Motor neuron (in vitro differentiated cells): Measurements from ENCODE around the gene RFC3. TPM values are rescaled to one million over a fixed set of nuclear protein-coding genes. Genes with fewer than 3 reads are reported as not detected.
A peak's percentile ranks its signal among the peaks of the same experiment; 100 is the strongest.
"Not testable (repeated sequence)": the region's sequence is repeated elsewhere in the genome, so short reads cannot be mapped to it uniquely, and the experiment has no call there.

Experiments
- ATAC-seq, 8 experiments: fragments of 200-7000 bp; cut with Tn5 transposase; replicated peaks in 6 of 8; 2 replicates each; pipeline ENCODE4 v1.8.0; 2021; ENCODE audit warnings: mild to moderate bottlenecking in 8 of 8, moderate library complexity in 8 of 8
- H3K27ac ChIP-seq, 2 donors: fragments of 250-450 bp; sonication (Bioruptor Pico); 2 replicates each; pipeline ENCODE4 v1.9.0; 2021; ENCODE audit warnings: antibody characterized with exemption in 2 of 2, mild to moderate bottlenecking in 2 of 2, moderate library complexity in 1 of 2
- H3K4me1 ChIP-seq, 2 donors: fragments of 250-450 bp; sonication (Bioruptor Pico); replicated peaks in 1 of 2; 2 replicates each; pipeline ENCODE4 v1.6.1; 2021; ENCODE audit warnings: antibody characterized with exemption in 2 of 2, mild to moderate bottlenecking in 2 of 2, moderate library complexity in 1 of 2
- H3K4me3 ChIP-seq, 5 donors: fragments of 250-450 bp; sonication (Bioruptor Pico); 2 replicates each; pipeline ENCODE4 v1.9.0; 2021; ENCODE audit warnings: antibody characterized with exemption in 5 of 5, mild to moderate bottlenecking in 5 of 5, moderate library complexity in 4 of 5
- WGBS, 10 experiments: fragments of 450-650 bp; shearing (Covaris generic); methylation state at CpG; one replicate each; pipeline ENCODE4 v1.0.0; 2022; 5-methylcytosine and 5-hydroxymethylcytosine counted together
- in situ Hi-C, 9 experiments: fragments of 400-800 bp; cut with MboI; loops; one replicate each; pipeline ENCODE4 v1.15.0; 2021; ENCODE audit warnings: low sequenced_read_pairs in 9 of 9, low pct_unique_long_range_greater_than_20kb in 2 of 9; ENCODE audit not compliant: unreplicated experiment in 9 of 9
- total RNA-seq, 8 experiments: library from RNA; unstranded; fragments of 300-600 nt; gene quantifications; 2 replicates each; pipeline versions ENCODE4 v1.2.3 to v1.2.4, GENCODE V29; 2022

RFC3 gene
- 10 to 100 TPM in 4 of 8 experiments, 1 to 10 TPM in 4; 5.3 to 48.1 (median 9.7) TPM for total RNA-seq

DNA sequence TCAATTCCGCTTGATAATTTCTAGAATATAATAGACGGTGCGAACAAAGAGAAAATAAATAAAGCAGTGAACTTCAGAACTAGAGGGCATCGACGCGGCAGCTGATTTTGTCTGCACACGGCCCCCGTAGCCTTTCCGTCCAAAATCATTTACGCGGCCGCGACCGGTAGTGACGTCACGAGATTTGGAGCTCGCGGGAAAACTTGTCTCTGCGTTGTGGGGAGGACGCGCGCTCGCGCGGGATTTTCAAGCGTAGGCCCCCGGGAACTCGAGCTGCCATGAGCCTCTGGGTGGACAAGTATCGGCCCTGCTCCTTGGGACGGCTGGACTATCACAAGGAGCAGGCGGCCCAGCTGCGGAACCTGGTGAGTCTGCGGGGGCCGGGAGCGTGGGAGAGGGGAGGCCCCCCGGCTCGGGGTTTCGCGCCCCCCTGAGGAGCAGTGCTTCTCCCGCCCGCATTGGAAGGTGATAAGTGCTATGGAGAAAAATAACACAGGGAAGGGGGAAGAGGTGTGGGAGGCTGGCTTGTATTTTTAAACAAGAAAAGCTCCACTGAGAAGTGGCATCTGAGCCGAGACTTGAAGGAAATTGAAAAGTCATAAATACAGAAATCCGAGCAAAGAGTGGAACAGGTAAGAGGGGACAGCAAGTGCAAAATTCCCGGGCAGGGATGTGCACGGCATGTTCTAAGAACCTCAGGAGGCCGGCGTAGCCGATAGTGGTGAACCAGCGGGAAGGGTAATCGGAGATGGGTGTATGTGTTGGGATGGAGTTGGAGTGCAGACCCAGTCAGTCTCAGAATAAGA, at the start of gene RFC3:
RFC3 (plus strand) TSS at position 249 of the 806 bp plus-strand sequence; CDS start at position 279, 30 bp downstream.
- in situ Hi-C loops = loop anchor here in 1 of 9 experiments (25.0 kb wide), 1 partner anchor 244 kb away; no protein-coding TSS in a partner anchor
- WGBS, 10 experiments = 0 to 25% (median 0%) methylated on average over 2 to 23 of the region's 50 CpGs; no CpG with 5 or more reads in 1 of the 10 experiments

DNA sequence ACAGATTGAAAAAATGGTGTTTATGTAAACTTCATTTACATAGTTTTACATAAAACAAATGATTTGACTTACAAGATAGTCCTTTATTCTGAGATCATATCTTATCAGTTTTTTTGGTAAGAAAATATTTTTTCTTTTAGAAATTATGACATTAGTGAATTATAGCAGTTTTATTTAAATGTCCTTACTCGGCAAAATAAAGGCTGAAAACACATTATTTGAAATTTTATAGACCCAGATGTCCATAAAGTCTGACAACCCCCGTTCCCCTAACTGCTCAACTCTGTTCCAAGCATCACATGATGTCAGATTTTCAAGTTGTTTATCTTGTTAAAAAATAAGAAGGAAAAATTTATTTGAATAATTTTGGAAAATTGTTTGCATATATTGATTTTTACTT, 46.7 kb upstream of the RFC3 start:
- peaks cover 9 to 12% of the 10 kb centered on the region in 2 donors for H3K4me1 ChIP-seq
- ATAC-seq = no peak
- WGBS, 10 experiments = 0 to 79% (median 38%) methylated on average over 1 to 2 of the region's 2 CpGs
- H3K4me3 ChIP-seq = no peak overlapping the region
- H3K27ac ChIP-seq = no peak overlapping the region
- in situ Hi-C loops = no loop called here

More for the DNA sequence above, at the start of gene RFC3:
- peak; percentile 96 to 99 (median 98) for ATAC-seq
- H3K27ac ChIP-seq = peak within 1 kb of the TSS; percentile 70 to 84
- no peaks in the 10 kb centered on the region for H3K4me1 ChIP-seq
- peak within 1 kb of the TSS; percentile 61 to 92 (median 84) for H3K4me3 ChIP-seq

- in situ Hi-C loops = no loop called here
- WGBS, 10 experiments = 0 to 100% (median 60%) methylated on average over 1 to 5 of the region's 5 CpGs; no CpG with 5 or more reads in 1 of the 10 experiments
- peak in 3 of 8 experiments; percentile 79 to 87 (median 85) for ATAC-seq
- H3K4me3 ChIP-seq = no peak overlapping the region
- H3K27ac ChIP-seq = no peak overlapping the region
- peaks cover 9 to 19% of the 10 kb centered on the region in 2 donors for H3K4me1 ChIP-seq
Measured at GRCh38 chr13:33773790-33774462, 44.0 kb upstream of the RFC3 start.

DNA sequence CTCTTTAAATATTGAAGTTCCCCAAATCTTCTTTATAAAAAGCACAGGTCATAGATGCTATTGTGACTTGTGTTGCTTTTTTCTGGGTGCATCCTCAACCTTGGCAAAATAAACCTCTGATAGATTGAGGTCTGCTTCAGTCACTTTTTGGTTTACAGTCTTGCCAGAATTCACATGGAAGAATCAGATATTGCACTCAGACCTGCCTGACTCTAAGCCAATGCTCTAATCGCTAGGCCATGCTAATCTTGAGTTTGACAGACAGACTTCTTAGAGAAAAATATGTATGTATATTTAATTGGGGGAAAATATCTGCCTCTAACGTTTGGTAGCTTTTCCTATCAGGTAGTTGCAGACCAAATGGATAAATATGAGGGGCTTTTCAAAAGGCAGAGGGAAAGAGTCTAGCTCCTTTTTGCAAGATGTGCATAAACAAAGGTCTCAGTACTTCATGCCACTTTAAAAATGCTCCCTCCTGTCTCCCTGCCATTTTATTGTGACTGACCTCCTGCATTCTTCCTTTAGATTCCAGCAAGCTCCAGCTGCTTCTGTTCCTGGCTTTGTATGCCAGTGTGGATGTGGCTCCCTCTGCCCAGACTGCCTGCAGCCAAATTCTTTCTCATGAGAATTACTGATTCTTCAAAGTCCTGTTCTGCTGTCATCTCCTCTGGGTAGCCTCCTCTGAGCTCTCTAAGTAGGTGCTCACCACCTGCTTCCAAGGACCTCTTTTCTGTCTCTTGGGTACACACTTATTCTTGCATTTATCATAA, 42.4 kb upstream of the RFC3 start:
- Histone ChIP-seq H3K4me1 (peaks cover 9 to 19% of the 10 kb centered on the region in 2 donors), H3K4me3 (no peak overlapping the region), H3K27ac (no peak overlapping the region)
- 21 to 72% (median 40%) methylated on average over 1 to 2 of the region's 2 CpGs; no CpG with 5 or more reads in 4 of the 10 experiments for WGBS, 10 experiments
- in situ Hi-C loops = no loop called here
- peak in 6 of 8 experiments; percentile 9 to 57 (median 28) for ATAC-seq

DNA sequence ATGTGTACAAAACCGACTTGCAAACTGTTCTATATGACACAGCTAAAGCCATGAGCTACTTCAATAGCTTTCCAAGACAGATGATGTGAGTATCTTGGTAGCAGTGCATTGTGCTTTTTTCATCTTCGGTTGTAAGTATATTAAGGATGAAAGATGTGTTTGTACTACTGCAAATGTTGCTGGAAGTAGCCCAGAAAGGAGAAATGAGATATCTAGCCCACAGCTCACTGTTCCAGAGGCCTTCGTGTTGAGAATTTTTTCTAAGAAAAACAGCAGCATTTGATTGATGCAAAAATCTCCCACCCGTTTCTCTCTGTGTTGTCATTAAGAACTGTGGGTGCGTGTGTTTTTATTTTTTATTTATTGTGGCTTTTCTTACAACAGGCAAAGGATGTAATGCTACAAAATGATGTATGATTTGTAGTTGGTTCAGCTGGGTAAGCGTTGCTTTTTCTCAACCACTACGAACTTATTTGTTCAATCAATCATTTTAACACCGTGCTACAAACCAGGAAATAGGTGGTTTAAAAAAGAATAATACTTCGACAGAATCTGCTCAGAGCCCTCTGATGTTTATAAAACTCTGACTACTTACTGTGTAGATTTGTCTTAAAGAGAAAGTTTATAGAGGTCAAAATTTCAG, 41.6 kb upstream of the RFC3 start:
- H3K27ac ChIP-seq = no peak overlapping the region
- ATAC-seq = peak in 5 of 8 experiments; percentile 28 to 79 (median 53)
- in situ Hi-C loops = no loop called here
- 32 to 84% (median 67%) methylated on average over 3 to 9 of the region's 9 CpGs for WGBS, 10 experiments
- H3K4me1 ChIP-seq = peaks cover 9 to 19% of the 10 kb centered on the region in 2 donors
- no peak overlapping the region for H3K4me3 ChIP-seq

GRCh38 chr13:33782631-33783030, 35.3 kb upstream of the RFC3 start:
- no peak overlapping the region for H3K4me3 ChIP-seq
- no peaks in the 10 kb centered on the region for H3K4me1 ChIP-seq
- no peak overlapping the region for H3K27ac ChIP-seq
- in situ Hi-C loops = no loop called here
- no peak for ATAC-seq
- WGBS, 10 experiments = 0 to 100% (median 78%) methylated on average over 1 to 4 of the region's 4 CpGs; no CpG with 5 or more reads in 4 of the 10 experiments

GRCh38 chr13:33783212-33783611, 34.7 kb upstream of the RFC3 start:
- ATAC-seq, H3K4me3 ChIP-seq, in situ Hi-C loops, H3K4me1 ChIP-seq, H3K27ac ChIP-seq: not testable (repeated sequence)
- 20 to 82% (median 60%) methylated on average over 2 to 4 of the region's 4 CpGs; no CpG with 5 or more reads in 5 of the 10 experiments for WGBS, 10 experiments

DNA sequence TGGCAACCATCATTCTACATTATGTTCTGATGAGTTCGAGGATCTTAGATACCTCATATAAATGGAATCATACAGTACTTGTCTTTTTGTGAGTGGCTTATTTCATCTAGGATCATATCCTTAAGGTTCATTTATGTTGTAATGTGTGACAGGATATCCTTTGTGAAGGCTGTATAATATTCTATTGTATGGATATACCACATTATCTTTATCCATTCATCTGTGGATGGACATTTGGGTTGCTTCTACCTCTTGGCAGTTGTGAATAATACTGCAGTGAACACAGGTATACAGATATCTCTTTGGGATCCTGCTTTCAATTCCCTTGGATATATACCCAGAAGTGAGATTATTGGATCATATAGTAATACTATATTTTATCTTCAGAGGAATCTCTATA, 33.2 kb upstream of the RFC3 start:
- in situ Hi-C loops = no loop called here
- no peak for ATAC-seq
- Histone ChIP-seq H3K4me3 (no peak overlapping the region), H3K4me1 (no peaks in the 10 kb centered on the region), H3K27ac (no peak overlapping the region)
- 25 to 100% (median 93%) methylated on average over 1 of the region's 1 CpG; no CpG with 5 or more reads in 2 of the 10 experiments for WGBS, 10 experiments

DNA sequence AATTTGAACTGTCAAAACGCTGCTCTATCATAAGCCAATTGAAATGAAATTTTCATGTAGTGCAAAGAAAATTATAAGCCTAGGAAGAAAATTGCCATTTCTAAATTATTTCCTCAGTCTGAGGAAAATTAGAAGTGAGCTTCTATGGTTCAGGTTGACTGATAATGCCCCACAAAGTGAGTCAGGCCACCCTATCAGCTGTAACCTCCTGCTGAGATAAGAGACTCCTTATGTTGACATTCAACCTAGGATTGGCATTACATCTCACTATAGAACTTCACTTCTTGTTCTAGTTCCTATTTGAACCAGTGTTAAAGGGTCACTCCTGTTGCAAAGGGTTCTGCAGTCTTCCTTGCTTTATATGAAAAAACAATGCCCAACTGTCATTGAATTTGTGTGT, 32.6 kb upstream of the RFC3 start:
- in situ Hi-C loops = no loop called here
- ATAC-seq = no peak
- H3K27ac ChIP-seq = no peak overlapping the region
- H3K4me3 ChIP-seq = no peak overlapping the region
- WGBS, 10 experiments = 50 to 100% (median 89%) methylated on average over 1 of the region's 1 CpG; no CpG with 5 or more reads in 1 of the 10 experiments
- no peaks in the 10 kb centered on the region for H3K4me1 ChIP-seq

DNA sequence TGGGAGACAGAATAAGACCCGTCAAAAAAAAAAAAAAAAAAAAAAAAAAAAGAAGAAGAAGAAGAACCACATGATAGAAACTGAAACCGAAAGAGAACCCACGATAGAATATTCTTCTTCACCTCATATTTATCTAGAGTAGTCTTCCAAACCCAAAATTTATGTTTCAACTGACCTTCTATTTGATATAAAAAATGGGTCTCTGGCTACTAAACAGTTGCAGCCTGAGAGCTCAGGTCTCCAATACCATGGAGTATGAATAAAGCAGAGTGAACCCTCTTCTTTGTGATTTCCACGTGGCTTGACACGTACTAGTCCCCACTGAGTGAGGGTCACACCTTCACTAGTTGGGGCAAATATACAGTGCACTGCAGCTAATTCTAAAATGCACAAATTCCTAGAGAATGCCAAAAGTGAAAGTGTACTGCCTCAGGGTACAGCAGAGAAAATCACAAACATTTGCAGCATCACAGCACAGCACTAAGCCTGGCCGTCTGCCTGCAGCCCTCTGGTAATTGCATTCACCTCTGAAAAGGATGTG, 30.8 kb upstream of the RFC3 start:
- ATAC-seq = peak in 3 of 8 experiments; percentile 74 to 89 (median 84)
- H3K4me1 ChIP-seq = no peaks in the 10 kb centered on the region

DNA sequence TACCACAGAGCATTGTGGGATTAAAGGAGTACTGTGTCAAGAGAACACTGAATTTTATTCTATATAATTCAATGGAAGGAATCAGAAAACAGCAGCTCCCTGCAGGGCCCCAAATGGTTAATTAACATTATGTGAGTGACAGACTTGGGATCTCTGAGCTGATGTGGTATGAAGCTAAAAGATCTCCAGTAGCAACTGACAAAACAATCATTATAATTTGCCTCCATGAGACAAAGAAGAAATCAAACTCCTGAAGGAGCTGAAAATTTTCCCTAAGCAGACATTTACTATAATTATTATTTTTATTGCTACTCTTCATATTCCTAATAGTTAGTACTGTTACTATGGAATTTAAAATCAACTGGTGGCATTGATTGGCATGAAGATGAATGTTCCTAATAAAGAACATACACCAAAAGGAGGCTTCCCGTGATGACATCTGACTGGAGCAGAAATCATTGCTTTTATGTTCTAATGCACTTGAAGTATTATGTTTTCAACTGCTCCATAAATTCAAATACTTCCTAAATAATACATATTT, 28.8 kb upstream of the RFC3 start:
- Histone ChIP-seq H3K4me3 (no peak overlapping the region), H3K27ac (no peak overlapping the region), H3K4me1 (no peaks in the 10 kb centered on the region)
- 0 to 100% (median 44%) methylated on average over 1 of the region's 1 CpG; no CpG with 5 or more reads in 5 of the 10 experiments for whole genome bisulfite sequencing, 10 experiments
- in situ Hi-C loops = no loop called here
- no peak for ATAC-seq

More for the DNA sequence above, 30.8 kb upstream of the RFC3 start:
- Histone ChIP-seq H3K27ac (no peak overlapping the region), H3K4me3 (no peak overlapping the region)
- 11 to 100% (median 65%) methylated on average over 2 to 5 of the region's 6 CpGs; no CpG with 5 or more reads in 2 of the 10 experiments for WGBS, 10 experiments
- in situ Hi-C loops = no loop called here

DNA sequence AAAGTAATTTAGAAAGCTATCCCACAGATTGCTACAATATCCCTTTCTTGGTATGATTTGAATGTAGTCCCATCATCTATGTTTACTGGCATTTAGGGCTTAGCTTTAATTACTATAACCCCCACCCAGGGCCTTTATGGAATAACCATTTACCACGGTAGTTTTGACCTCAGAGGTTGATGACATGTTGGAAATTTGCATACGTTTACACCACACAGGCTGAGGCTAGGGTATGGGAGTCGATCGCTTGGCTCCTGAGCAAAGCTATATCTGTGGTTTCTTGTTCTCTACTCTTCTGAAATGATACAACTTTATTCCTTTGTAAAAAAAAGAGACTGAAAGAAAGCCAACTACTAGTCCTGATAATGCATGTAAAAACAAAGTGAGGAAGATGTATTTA, 28.2 kb upstream of the RFC3 start:
- no peak overlapping the region for H3K27ac ChIP-seq
- 0 to 100% (median 56%) methylated on average over 1 to 4 of the region's 4 CpGs; no CpG with 5 or more reads in 1 of the 10 experiments for WGBS, 10 experiments
- no peaks in the 10 kb centered on the region for H3K4me1 ChIP-seq
- ATAC-seq = peak in 2 of 8 experiments; percentile 44 to 68
- no peak overlapping the region for H3K4me3 ChIP-seq
- in situ Hi-C loops = no loop called here
